H9 (cell line): ENCODE measurements around the gene FAM174C. TPM values are rescaled to one million over a fixed set of nuclear protein-coding genes. Genes with fewer than 3 reads are reported as not detected.

Source experiments
- DNase-seq: peaks from one replicate; pipeline ENCODE4 v3.0.0-alpha.2; 2017
- H2AFZ ChIP-seq: one replicate; pipeline ENCODE4 v1.6.1; 2013; ENCODE audit warnings: mild to moderate bottlenecking, low read length, control low read depth, moderate library complexity
- H2AK5ac ChIP-seq: 2 replicates; pipeline ENCODE4 v1.6.1; 2013; ENCODE audit warnings: low read length, control low read depth, mixed read lengths; ENCODE audit not compliant: insufficient read length
- H2BK120ac ChIP-seq: one replicate; pipeline ENCODE4 v1.6.1; 2013; ENCODE audit warnings: low read depth, mild to moderate bottlenecking, low read length, control low read depth, inconsistent platforms; ENCODE audit not compliant: poor library complexity, severe bottlenecking
- H2BK12ac ChIP-seq: 2 replicates; pipeline ENCODE4 v1.6.1; 2013; ENCODE audit warnings: low read length, control low read depth, mixed read lengths, low read depth; ENCODE audit not compliant: insufficient read length
- H2BK15ac ChIP-seq: 2 replicates; pipeline ENCODE4 v1.6.1; 2013; ENCODE audit warnings: low read depth, low read length, control low read depth
- H2BK20ac ChIP-seq: one replicate; pipeline ENCODE4 v1.6.1; 2013; ENCODE audit warnings: low read depth, mild to moderate bottlenecking, low read length, control low read depth, inconsistent platforms; ENCODE audit not compliant: poor library complexity, severe bottlenecking
- H2BK5ac ChIP-seq: 2 replicates; pipeline ENCODE4 v1.6.1; 2013; ENCODE audit warnings: low read length, control low read depth, mixed read lengths; ENCODE audit not compliant: insufficient read length
- H3K14ac ChIP-seq: 2 replicates; pipeline ENCODE4 v1.6.1; 2013; ENCODE audit warnings: low read length, control low read depth; ENCODE audit not compliant: insufficient read depth
- H3K18ac ChIP-seq: 2 replicates; pipeline ENCODE4 v1.6.1; 2013; ENCODE audit warnings: low read depth, mild to moderate bottlenecking, mixed read lengths, low read length, control low read depth; ENCODE audit not compliant: insufficient read length
- H3K23ac ChIP-seq: 2 replicates; pipeline ENCODE4 v1.6.1; 2013; ENCODE audit warnings: low read length, control low read depth, mixed read lengths, low read depth; ENCODE audit not compliant: insufficient read length
- H3K23me2 ChIP-seq: 2 replicates; pipeline ENCODE4 v1.6.1; 2013; ENCODE audit warnings: low read depth, mild to moderate bottlenecking, mixed read lengths, low read length, control low read depth; ENCODE audit not compliant: insufficient read length, poor library complexity, severe bottlenecking
- H3K27ac ChIP-seq: 2 replicates; pipeline ENCODE4 v1.5.1; 2013; ENCODE audit warnings: low read length, control low read depth, mixed read lengths, low read depth; ENCODE audit not compliant: insufficient read length
- H3K27me3 ChIP-seq: 2 replicates; pipeline ENCODE4 v1.6.1; 2013; ENCODE audit warnings: low read length, control low read depth, inconsistent platforms; ENCODE audit not compliant: insufficient read depth
- H3K4ac ChIP-seq: 2 replicates; pipeline ENCODE4 v1.6.1; 2013; ENCODE audit warnings: low read depth, mild to moderate bottlenecking, control low read depth, inconsistent platforms, low read length, moderate library complexity
- H3K4me1 ChIP-seq: 2 replicates; pipeline ENCODE4 v1.6.1; 2013; ENCODE audit warnings: low read length, control low read depth, inconsistent platforms; ENCODE audit not compliant: insufficient read depth
- H3K4me2 ChIP-seq: 2 replicates; pipeline ENCODE4 v1.6.1; 2013; ENCODE audit warnings: low read length, control low read depth, mixed read lengths; ENCODE audit not compliant: insufficient read length, insufficient read depth
- H3K56ac ChIP-seq: 2 replicates; pipeline ENCODE4 v1.6.1; 2013; ENCODE audit warnings: low read depth, mild to moderate bottlenecking, mixed read lengths, low read length, control low read depth; ENCODE audit not compliant: insufficient read length
- H3K79me1 ChIP-seq: 2 replicates; pipeline ENCODE4 v1.6.1; 2013; ENCODE audit warnings: low read depth, mild to moderate bottlenecking, moderate library complexity, low read length, control low read depth, inconsistent platforms; ENCODE audit not compliant: insufficient read depth, poor library complexity, severe bottlenecking
- H3K79me2 ChIP-seq: 2 replicates; pipeline ENCODE4 v1.6.1; 2013; ENCODE audit warnings: low read length, control low read depth, inconsistent platforms; ENCODE audit not compliant: insufficient read depth
- H3K9ac ChIP-seq: 2 replicates; pipeline ENCODE4 v1.6.1; 2013; ENCODE audit warnings: low read length, control low read depth, mixed read lengths; ENCODE audit not compliant: insufficient read length; ENCODE audit errors: extremely low read depth
- H3K9me3 ChIP-seq: one replicate; pipeline ENCODE4 v1.6.1; 2013; ENCODE audit warnings: low read depth, low read length, inconsistent platforms; ENCODE audit not compliant: control insufficient read depth
- H3T11ph ChIP-seq: one replicate; pipeline ENCODE4 v1.6.1; 2013; ENCODE audit warnings: mild to moderate bottlenecking, low read length, control low read depth, inconsistent platforms
- H4K20me1 ChIP-seq: one replicate; pipeline ENCODE4 v1.6.1; 2013; ENCODE audit not compliant: control insufficient read depth, insufficient read length, insufficient read depth
- H4K5ac ChIP-seq: 2 replicates; pipeline ENCODE4 v1.6.1; 2013; ENCODE audit warnings: low read depth, mild to moderate bottlenecking, mixed read lengths, low read length, control low read depth; ENCODE audit not compliant: insufficient read length
- H4K8ac ChIP-seq: replicated peaks from 2 replicates; pipeline ENCODE4 v1.6.1; 2013; ENCODE audit warnings: low read length, control low read depth, mixed read lengths, low read depth; ENCODE audit not compliant: insufficient read length
- H4K91ac ChIP-seq: 2 replicates; pipeline ENCODE4 v1.6.1; 2013; ENCODE audit warnings: low read depth, mild to moderate bottlenecking, moderate library complexity, mixed read lengths, low read length, control low read depth; ENCODE audit not compliant: insufficient read length
- H3K27ac Mint-ChIP-seq, 3 experiments: 2 replicates in 2 of 3; 3 replicates in 1 of 3; pipeline ENCODE4 v1.8.0; 2020 to 2021; ENCODE audit warnings: mixed read lengths in 3 of 3, mild to moderate bottlenecking in 1 of 3, moderate library complexity in 1 of 3
- H3K27me3 Mint-ChIP-seq: 2 replicates; pipeline ENCODE4 v1.8.0; 2021; ENCODE audit warnings: low read depth, mild to moderate bottlenecking, moderate library complexity, mixed read lengths
- H3K36me3 Mint-ChIP-seq, 3 experiments: 2 replicates in 2 of 3; 3 replicates in 1 of 3; pipeline ENCODE4 v1.8.0; 2020 to 2021; ENCODE audit warnings: low read depth in 3 of 3, mixed read lengths in 3 of 3; ENCODE audit not compliant: insufficient read depth in 1 of 3
- H3K4me1 Mint-ChIP-seq, 2 experiments: 2 replicates each; pipeline ENCODE4 v1.8.0; 2020; ENCODE audit warnings: mixed read lengths in 2 of 2
- H3K4me3 Mint-ChIP-seq, 2 experiments: 2 replicates in 1 of 2; 3 replicates in 1 of 2; pipeline ENCODE4 v1.8.0; 2020 to 2021; ENCODE audit warnings: mild to moderate bottlenecking in 2 of 2, mixed read lengths in 2 of 2, moderate library complexity in 1 of 2
- H3K9me3 Mint-ChIP-seq, 2 experiments: 2 replicates in 1 of 2; 3 replicates in 1 of 2; pipeline ENCODE4 v1.8.0; 2020; ENCODE audit warnings: mild to moderate bottlenecking in 2 of 2, mixed read lengths in 2 of 2, moderate library complexity in 1 of 2
- CTCF ChIP-seq: fragments of 200-600 bp; sonication (generic); conservative IDR thresholded peaks from 3 replicates; pipeline ENCODE4 v1.8.0; 2021; ENCODE audit warnings: antibody characterized with exemption, mild to moderate bottlenecking
- WGBS: extraction: QIAGEN DNeasy Blood & Tissue Kit; methylation state at CpG from one replicate; pipeline ENCODE4 v1.1.7; 2013; ENCODE audit warnings: missing lambda C conversion rate, low lambda C conversion rate, mixed read lengths; ENCODE audit not compliant: insufficient read length; ENCODE audit errors: extremely low coverage; 5-methylcytosine and 5-hydroxymethylcytosine counted together
- total RNA-seq: library from RNA; stranded (reverse); gene quantifications from 2 replicates; pipeline ENCODE4 v1.2.1, GENCODE V29; 2021

Gene FAM174C
- total RNA-seq, 1 experiment from 2014 or later, result 63.0 TPM

- Mint-ChIP-seq H3K9me3 (no peaks in the 10 kb centered on the region), H3K27me3 (peaks cover 13% of the 10 kb centered on the region), H3K27ac (no peak overlapping the region), H3K36me3 (no peaks in the 10 kb centered on the region), H3K4me1 (peaks cover 2 to 17% of the 10 kb centered on the region in 2 experiments; a peak in 3 of 4 replicates), H3K4me3 (no peak overlapping the region)
- no peak overlapping the region for H2BK12ac ChIP-seq
- no peak overlapping the region for H3K23ac ChIP-seq
- H4K20me1 ChIP-seq, result no peaks in the 10 kb centered on the region
- H3K14ac ChIP-seq, result no peak overlapping the region
- no peak overlapping the region for H3T11ph ChIP-seq
- no peak overlapping the region for H2BK20ac ChIP-seq
- no peak overlapping the region for H2BK120ac ChIP-seq
- H4K8ac ChIP-seq, result no peak overlapping the region
- no peak overlapping the region for H3K9ac ChIP-seq
- H2AFZ ChIP-seq, result no peak overlapping the region
- H3K18ac ChIP-seq, result no peak overlapping the region
- peaks cover 2% of the 10 kb centered on the region; the same call in 1 of the 2 replicates for H3K79me2 ChIP-seq
- H3K4ac ChIP-seq, result no peak overlapping the region
- no peaks in the 10 kb centered on the region for H3K27me3 ChIP-seq
- H3K9me3 ChIP-seq, result no peaks in the 10 kb centered on the region
- no peaks in the 10 kb centered on the region for H3K4me1 ChIP-seq
- H2BK5ac ChIP-seq, result no peak overlapping the region
- no peak for DNase-seq
- no peak overlapping the region for H3K4me2 ChIP-seq
- H2BK15ac ChIP-seq, result no peak overlapping the region
- H3K79me1 ChIP-seq, result no peaks in the 10 kb centered on the region
- no peak overlapping the region for H3K56ac ChIP-seq
- no peak overlapping the region for H4K91ac ChIP-seq
- no peak overlapping the region for H3K27ac ChIP-seq
- no peak for TF ChIP-seq CTCF
- WGBS, result no CpG with 5 or more reads among the region's 19 CpGs
- H4K5ac ChIP-seq, result no peak overlapping the region
- H3K23me2 ChIP-seq, result peaks cover 4% of the 10 kb centered on the region
- H2AK5ac ChIP-seq, result no peak overlapping the region
Measured at GRCh38 chr19:1289686-1290025, 14.3 kb downstream of the FAM174C start.
